Right lobe of liver (tissue), 6 donors: Measurements from ENCODE around the gene B4GALNT3. TPM values are rescaled to one million over a fixed set of nuclear protein-coding genes. Genes with fewer than 3 reads are reported as not detected.

ENCODE experiments used
- ATAC-seq, 4 donors: fragments of 200-7000 bp; cut with Tn5 transposase; one replicate each; pipeline ENCODE4 v1.9.1; 2020; ENCODE audit warnings: mild to moderate bottlenecking in 4 of 4, moderate library complexity in 4 of 4
- DNase-seq, 3 donors: peaks; one replicate each; pipeline ENCODE4 v3.0.0-alpha.2; 2020
- H3K27ac ChIP-seq, 3 donors: fragments of 200-600 bp; one replicate each; pipeline ENCODE4 v1.8.0; 2022
- H3K27me3 ChIP-seq, 2 donors: fragments of 200-600 bp; one replicate each; pipeline ENCODE4 v1.8.0; 2022
- H3K36me3 ChIP-seq, 4 donors: fragments of 200-600 bp; sonication (generic) in 1 of 4; one replicate each; pipeline versions ENCODE4 v1.5.1 to v1.8.0; 2017 to 2022; ENCODE audit warnings: control low read depth in 1 of 4
- H3K4me1 ChIP-seq, 4 donors: fragments of 200-600 bp; sonication (generic) in 1 of 4; one replicate each; pipeline versions ENCODE4 v1.5.1 to v1.8.0; 2017 to 2022; ENCODE audit warnings: control low read depth in 1 of 4
- H3K4me3 ChIP-seq, 3 donors: fragments of 200-600 bp; one replicate each; pipeline ENCODE4 v1.8.0; 2022
- H3K9me3 ChIP-seq, 4 donors: fragments of 200-600 bp; sonication (generic) in 1 of 4; one replicate each; pipeline versions ENCODE4 v1.5.1 to v1.8.0; 2017 to 2022; ENCODE audit warnings: control low read depth in 1 of 4
- CTCF ChIP-seq, 4 donors: fragments of 200-600 bp in 3 of 4; fragments of 450-650 bp in 1 of 4; IDR thresholded peaks; one replicate each; pipeline versions ENCODE4 v1.5.1 to v1.8.0; 2016 to 2022; ENCODE audit warnings: antibody characterized with exemption in 4 of 4, mild to moderate bottlenecking in 2 of 4
- POLR2A ChIP-seq: fragments of 450-650 bp; IDR thresholded peaks from one replicate; pipeline ENCODE4 v1.6.1; 2017; ENCODE audit warnings: antibody characterized with exemption, mild to moderate bottlenecking
- WGBS: methylation state at CpG from one replicate; pipeline ENCODE4 v1.1.6; 2018; ENCODE audit warnings: low coverage, low lambda C conversion rate; ENCODE audit not compliant: insufficient coverage; ENCODE audit errors: missing lambda C conversion rate; 5-methylcytosine and 5-hydroxymethylcytosine counted together
- intact Hi-C, 2 donors: fragments of 100-400 bp; cut with DNase I; formaldehyde crosslinking; loops; one replicate each; pipeline versions ENCODE4 v1.11.2 to v1.14.1; 2022
- total RNA-seq, 6 experiments: library from RNA; depleted of rRNA in 2 of 6; stranded (reverse); fragments of >200 nt in 2 of 6; fragmentation: NEBNext Ultra II Directional in 3 of 6; extraction: Animal tissue kit (Norgen Biotek cat#: 25700) in 3 of 6; gene quantifications; one replicate each; pipeline versions ENCODE4 v1.1.0 to v1.2.4, GENCODE V29; 2016 to 2023
- donor health status: DM: no; HTN: yes; CAD: no.
- donor health status: DM: no; HTN: no; CAD: no.
- donor health status: DM: no; HTN: no; CAD: no.
- donor health status: DM: no; HTN: yes; CAD: no.
- donor health status: DM: no; HTN: yes; CAD: no.

Gene B4GALNT3
- total RNA-seq, 6 experiments from 2014 or later: 0.12 to 2.0 (median 0.38) TPM

- peaks cover 0 to 62% (median 26%) of the 10 kb centered on the region in 4 donors for H3K4me1 ChIP-seq
Measured at GRCh38 chr12:579420-580110, 119.8 kb downstream of the B4GALNT3 start.

GRCh38 chr12:580813-581212 is 121.1 kb downstream of the B4GALNT3 start:
- Histone ChIP-seq H3K9me3 (no peaks in the 10 kb centered on the region), H3K27me3 (no peaks in the 10 kb centered on the region), H3K27ac (no peak overlapping the region), H3K4me1 (peaks cover 0 to 62% (median 26%) of the 10 kb centered on the region in 4 donors), H3K36me3 (no peaks in the 10 kb centered on the region), H3K4me3 (no peak overlapping the region)
- TF ChIP-seq CTCF (IDR thresholded peaks at IDR 0.05) (no peak), POLR2A (no peak)
- 100% methylated on average over 1 of the region's 4 CpGs for WGBS
- DNase-seq (no peak), ATAC-seq (no peak)
- intact Hi-C loops: loop anchor here (10.0 kb wide), 1 partner anchor 64 kb away; no protein-coding TSS in a partner anchor

More at GRCh38 chr12:579420-580110, 119.8 kb downstream of the B4GALNT3 start:
- intact Hi-C loops: loop anchor here (10.0 kb wide), 1 partner anchor 65 kb away; no protein-coding TSS in a partner anchor
- Histone ChIP-seq H3K4me3 (no peak overlapping the region), H3K27ac (no peak overlapping the region), H3K27me3 (no peaks in the 10 kb centered on the region), H3K9me3 (no peaks in the 10 kb centered on the region), H3K36me3 (no peaks in the 10 kb centered on the region)
- WGBS: 62% methylated on average over 9 of the region's 9 CpGs
- ATAC-seq (no peak), DNase-seq (no peak)
- TF ChIP-seq CTCF (IDR thresholded peaks at IDR 0.05): no peak
- no peak for TF ChIP-seq POLR2A

GRCh38 chr12:581321-581720 is 121.6 kb downstream of the B4GALNT3 start:
- TF ChIP-seq CTCF (IDR thresholded peaks at IDR 0.05) (no peak), POLR2A (no peak)
- WGBS: no CpG with 5 or more reads among the region's 5 CpGs
- H3K27me3 ChIP-seq: no peaks in the 10 kb centered on the region
- intact Hi-C loops: loop anchor here (10.0 kb wide), 1 partner anchor 63 kb away; no protein-coding TSS in a partner anchor
- no peaks in the 10 kb centered on the region for H3K36me3 ChIP-seq
- H3K9me3 ChIP-seq: no peaks in the 10 kb centered on the region
- no peak overlapping the region for H3K4me3 ChIP-seq
- peaks cover 0 to 62% (median 26%) of the 10 kb centered on the region in 4 donors for H3K4me1 ChIP-seq
- no peak for ATAC-seq
- H3K27ac ChIP-seq: no peak overlapping the region
- no peak for DNase-seq

- Histone ChIP-seq H3K27ac (no peak overlapping the region), H3K36me3 (no peaks in the 10 kb centered on the region), H3K27me3 (no peaks in the 10 kb centered on the region), H3K4me3 (no peak overlapping the region), H3K9me3 (no peaks in the 10 kb centered on the region), H3K4me1 (peaks cover 0 to 62% (median 28%) of the 10 kb centered on the region in 4 donors)
- TF ChIP-seq POLR2A: no peak
- TF ChIP-seq CTCF (IDR thresholded peaks at IDR 0.05): no peak
- WGBS: 33% methylated on average over 2 of the region's 9 CpGs
- ATAC-seq: no peak
- intact Hi-C loops: loop anchor here (10.0 kb wide), 1 partner anchor 63 kb away; no protein-coding TSS in a partner anchor
- DNase-seq: no peak
Measured at GRCh38 chr12:581746-582145, 122.0 kb downstream of the B4GALNT3 start.
